ENCODE results near the gene HIVEP3.

- TF ChIP-seq CTCF (IDR thresholded peaks at IDR 0.05) (no peak), ZNF138 (CRISPR knock-in tag; conservative IDR thresholded peaks at IDR 0.05) (no peak), ZNF317 (CRISPR knock-in tag; IDR thresholded peaks at IDR 0.05; ENCODE audit: borderline replicate concordance, low read depth) (no peak), GABPB1 (CRISPR knock-in tag; IDR thresholded peaks at IDR 0.05) (no peak), HMGXB4 (CRISPR knock-in tag; IDR thresholded peaks at IDR 0.05) (no peak), PREB (CRISPR knock-in tag; IDR thresholded peaks at IDR 0.05; ENCODE audit: borderline replicate concordance) (no peak), MAX (CRISPR knock-in tag; IDR thresholded peaks at IDR 0.05) (no peak)
Observed at GRCh38 chr1:41745022-41745421, 173.7 kb downstream of the HIVEP3 start.

Measured in WTC11 (cell line).